Gastrocnemius medialis (tissue), 4 donors: Measurements from ENCODE around the gene MSANTD1. TPM values are rescaled to one million over a fixed set of nuclear protein-coding genes. Genes with fewer than 3 reads are reported as not detected.

ENCODE experiments used
- ATAC-seq, 2 donors: fragments of 150-250 bp; one replicate each; pipeline ENCODE4 v1.9.1; 2016
- DNase-seq, 2 donors: peaks; one replicate each; pipeline ENCODE4 v3.0.0-alpha.2; 2019
- H3K27ac ChIP-seq, 4 donors: fragments of 200-600 bp; sonication (generic); 1 replicate in 1 of 4; 2 replicates in 3 of 4; pipeline ENCODE4 v1.5.1; 2016 to 2018; ENCODE audit warnings: mild to moderate bottlenecking in 2 of 4, moderate library complexity in 1 of 4
- H3K27me3 ChIP-seq, 3 donors: fragments of 200-600 bp; sonication (generic) in 2 of 3; 1 replicate in 1 of 3; 2 replicates in 2 of 3; pipeline versions ENCODE4 v1.5.1 to v1.6.0; 2016 to 2019; ENCODE audit warnings: mild to moderate bottlenecking in 1 of 3, moderate library complexity in 1 of 3
- H3K36me3 ChIP-seq, 2 donors: fragments of 200-600 bp; sonication (generic) in 1 of 2; one replicate each; pipeline ENCODE4 v1.5.1; 2017 to 2018
- H3K4me1 ChIP-seq, 2 donors: fragments of 200-600 bp; sonication (generic) in 1 of 2; one replicate each; pipeline ENCODE4 v1.5.1; 2016 to 2017; ENCODE audit warnings: mild to moderate bottlenecking in 2 of 2
- H3K4me3 ChIP-seq, 4 donors: fragments of 200-600 bp; sonication (generic) in 3 of 4; 1 replicate in 1 of 4; 2 replicates in 3 of 4; pipeline ENCODE4 v1.5.1; 2016 to 2019; ENCODE audit warnings: mild to moderate bottlenecking in 2 of 4
- H3K9me3 ChIP-seq, 3 donors: fragments of 200-600 bp; sonication (generic) in 2 of 3; 1 replicate in 1 of 3; 2 replicates in 2 of 3; pipeline ENCODE4 v1.5.1; 2016 to 2019
- POLR2A ChIP-seq, 2 donors: fragments of 450-650 bp; IDR thresholded peaks; one replicate each; pipeline ENCODE4 v1.6.1; 2017; ENCODE audit warnings: antibody characterized with exemption in 2 of 2, mild to moderate bottlenecking in 2 of 2, moderate library complexity in 2 of 2
- in situ Hi-C, 4 donors: fragments of 200-750 bp; cut with MboI; loops; one replicate each; pipeline versions ENCODE4 v1.15.0 to v1.8.0; 2017; ENCODE audit warnings: low sequenced_read_pairs in 4 of 4
- intact Hi-C: fragments of 100-400 bp; cut with DNase I; formaldehyde crosslinking; loops from one replicate; pipeline ENCODE4 v1.15.1; 2023; ENCODE audit warnings: low total_unique reads
- total RNA-seq, 4 donors: library from RNA; depleted of rRNA; stranded (reverse); fragments of >200 nt; gene quantifications; one replicate each; pipeline versions ENCODE4 v1.1.0 to v1.2.3, GENCODE V29; 2016
- TF ChIP-seq, protein P1 (sequence below), 5 experiments: fragments of 450-650 bp in 3 of 5; fragments of 200-600 bp in 2 of 5; sonication (generic) in 2 of 5; IDR thresholded peaks in 4 of 5; conservative IDR thresholded peaks in 1 of 5; 1 replicate in 4 of 5; 2 replicates in 1 of 5; pipeline ENCODE4 v1.5.1; 2016 to 2019; ENCODE audit warnings: antibody characterized with exemption in 5 of 5, mild to moderate bottlenecking in 3 of 5, moderate library complexity in 3 of 5

The MSANTD1 gene
- total RNA-seq, 4 donors from 2014 or later, result 0.36 to 1.5 (median 0.48) TPM

DNA sequence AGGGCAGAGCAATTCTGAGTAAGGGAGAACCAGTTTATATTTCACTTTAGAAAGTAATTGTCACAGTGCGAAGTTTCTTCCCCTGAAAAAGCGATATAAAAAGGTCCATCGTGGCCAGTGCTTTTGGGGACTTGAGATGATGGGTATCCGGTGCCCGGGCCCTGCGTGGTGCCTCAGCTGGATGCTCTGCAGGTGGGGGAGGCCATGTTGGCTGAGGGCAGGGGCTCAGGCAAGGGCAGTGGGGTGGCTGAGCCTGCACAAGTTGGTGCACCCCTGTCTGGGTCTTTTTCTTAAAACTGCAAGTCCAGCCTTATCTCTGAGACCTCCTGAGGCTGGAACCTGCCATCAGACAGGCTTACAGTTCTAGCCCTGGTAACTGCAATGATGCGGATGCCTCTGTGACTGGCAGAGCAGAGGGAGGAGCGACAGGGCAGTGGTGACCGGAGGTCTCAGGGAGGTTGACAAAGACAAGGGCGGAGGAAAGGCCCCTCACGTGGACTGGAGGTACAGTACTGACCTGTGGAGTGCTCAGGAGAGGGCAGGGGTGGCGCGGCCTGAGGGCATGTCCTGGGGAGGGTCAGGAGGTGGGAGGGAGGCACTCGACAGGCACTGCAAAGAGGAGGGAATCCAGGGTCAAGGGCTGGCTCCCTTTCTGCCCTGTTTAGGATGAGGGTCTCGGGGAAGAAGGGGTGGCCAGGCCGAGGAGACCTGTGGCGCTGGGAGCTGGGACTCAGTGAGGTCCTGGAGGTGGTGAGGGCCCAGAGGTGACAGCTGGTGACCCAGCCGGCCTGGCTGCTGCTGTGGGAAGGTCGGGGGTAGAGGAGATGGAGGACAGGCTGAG, 45.7 kb downstream of the MSANTD1 start:
- peak overlapping the region in 2 of 4 donors; percentile 63 to 86 for H3K4me3 ChIP-seq
- H3K4me1 ChIP-seq, result peaks cover 28 to 29% of the 10 kb centered on the region in 2 donors
- peak overlapping the region; percentile 82 to 100 (median 92) for H3K27ac ChIP-seq
- DNase-seq (no peak), ATAC-seq (no peak)
- no peaks in the 10 kb centered on the region for H3K9me3 ChIP-seq
- intact Hi-C loops (loop anchor here (5.0 to 10.0 kb wide), 3 partner anchors 168 to 1440 kb away; partner anchors contain the start of genes DOK7 and LETM1), in situ Hi-C loops (no loop called here)
- TF ChIP-seq, protein P1, sequence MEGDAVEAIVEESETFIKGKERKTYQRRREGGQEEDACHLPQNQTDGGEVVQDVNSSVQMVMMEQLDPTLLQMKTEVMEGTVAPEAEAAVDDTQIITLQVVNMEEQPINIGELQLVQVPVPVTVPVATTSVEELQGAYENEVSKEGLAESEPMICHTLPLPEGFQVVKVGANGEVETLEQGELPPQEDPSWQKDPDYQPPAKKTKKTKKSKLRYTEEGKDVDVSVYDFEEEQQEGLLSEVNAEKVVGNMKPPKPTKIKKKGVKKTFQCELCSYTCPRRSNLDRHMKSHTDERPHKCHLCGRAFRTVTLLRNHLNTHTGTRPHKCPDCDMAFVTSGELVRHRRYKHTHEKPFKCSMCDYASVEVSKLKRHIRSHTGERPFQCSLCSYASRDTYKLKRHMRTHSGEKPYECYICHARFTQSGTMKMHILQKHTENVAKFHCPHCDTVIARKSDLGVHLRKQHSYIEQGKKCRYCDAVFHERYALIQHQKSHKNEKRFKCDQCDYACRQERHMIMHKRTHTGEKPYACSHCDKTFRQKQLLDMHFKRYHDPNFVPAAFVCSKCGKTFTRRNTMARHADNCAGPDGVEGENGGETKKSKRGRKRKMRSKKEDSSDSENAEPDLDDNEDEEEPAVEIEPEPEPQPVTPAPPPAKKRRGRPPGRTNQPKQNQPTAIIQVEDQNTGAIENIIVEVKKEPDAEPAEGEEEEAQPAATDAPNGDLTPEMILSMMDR (IDR thresholded peaks at IDR 0.05 in 4 of 5, conservative IDR thresholded peaks at IDR 0.05 in 1 of 5), result no peak
- no peak for TF ChIP-seq POLR2A (IDR thresholded peaks at IDR 0.05)
- no peaks in the 10 kb centered on the region for H3K27me3 ChIP-seq
- H3K36me3 ChIP-seq, result no peaks in the 10 kb centered on the region

DNA sequence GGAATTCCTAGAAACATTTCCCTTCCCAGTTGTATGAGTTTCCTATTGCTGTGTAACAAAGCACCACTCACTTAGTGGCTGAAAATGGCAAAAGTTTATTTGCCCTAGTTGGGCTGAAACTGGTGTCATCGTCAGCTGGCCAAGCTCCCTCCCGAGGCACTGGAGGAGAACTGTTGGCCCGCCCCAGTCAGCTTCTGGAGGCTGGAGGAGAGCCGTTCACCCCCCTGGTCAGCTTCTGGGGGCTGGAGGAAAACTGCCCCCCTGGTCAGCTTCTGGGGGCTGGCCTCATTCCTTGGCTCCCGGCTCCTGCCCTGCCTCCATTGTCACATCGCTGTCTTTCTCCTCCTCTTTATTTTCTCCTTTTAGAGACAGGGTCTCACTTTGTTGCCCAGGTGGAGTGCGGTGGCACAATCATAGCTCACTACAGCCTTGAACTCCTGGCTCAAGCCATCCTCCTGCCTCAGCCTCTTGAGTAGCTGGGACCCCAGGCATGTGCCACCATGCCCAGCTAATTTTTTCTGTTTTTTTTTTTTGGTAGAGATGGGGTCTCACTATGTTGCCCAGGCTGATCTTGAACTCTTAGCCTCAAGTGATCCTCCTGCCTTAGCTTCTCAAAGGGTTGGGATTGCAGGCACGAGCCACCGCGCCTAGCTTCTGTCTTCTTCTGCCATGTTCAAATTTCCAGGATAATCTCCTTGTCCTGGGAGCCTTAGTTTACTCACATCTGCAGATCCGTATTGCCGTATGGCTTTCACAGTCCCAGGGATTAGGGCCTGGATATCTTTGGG, 47.1 kb downstream of the MSANTD1 start:
- DNase-seq (no peak), ATAC-seq (no peak)
- H3K4me1 ChIP-seq, result peaks cover 20 to 24% of the 10 kb centered on the region in 2 donors
- no peak overlapping the region for H3K27ac ChIP-seq
- no peaks in the 10 kb centered on the region for H3K9me3 ChIP-seq
- TF ChIP-seq, protein P1 (IDR thresholded peaks at IDR 0.05 in 4 of 5, conservative IDR thresholded peaks at IDR 0.05 in 1 of 5), result no peak
- no peak for TF ChIP-seq POLR2A (IDR thresholded peaks at IDR 0.05)
- H3K4me3 ChIP-seq, result no peak overlapping the region
- intact Hi-C loops, result loop anchor here (10.0 kb wide), 1 partner anchor 1441 kb away; the partner anchor contains the start of gene LETM1
- no peaks in the 10 kb centered on the region for H3K36me3 ChIP-seq
- no peaks in the 10 kb centered on the region for H3K27me3 ChIP-seq
- in situ Hi-C loops, result no loop called here

DNA sequence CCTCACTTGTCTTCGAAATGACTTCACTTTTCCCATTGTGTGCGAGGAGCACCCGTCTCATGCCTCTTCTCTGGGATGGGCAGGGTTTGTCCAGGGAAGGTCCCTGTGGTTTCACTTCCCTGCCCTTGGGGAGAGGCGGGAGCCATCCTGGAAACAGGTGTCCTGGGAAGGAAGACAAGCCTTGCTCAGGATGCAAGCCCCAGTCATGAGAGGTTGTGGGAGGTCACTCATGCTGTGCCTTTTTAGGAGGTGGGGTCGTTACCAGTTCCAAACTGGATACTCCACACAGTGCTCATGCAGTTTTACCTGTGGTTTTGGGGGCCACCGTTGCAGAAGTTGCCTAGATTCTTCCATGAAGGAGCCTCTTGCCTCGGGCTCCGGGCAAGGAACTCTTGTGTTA, 47.7 kb downstream of the MSANTD1 start:
- Histone ChIP-seq H3K27ac (no peak overlapping the region), H3K9me3 (no peaks in the 10 kb centered on the region), H3K4me1 (peaks cover 17 to 22% of the 10 kb centered on the region in 2 donors), H3K27me3 (no peaks in the 10 kb centered on the region), H3K36me3 (no peaks in the 10 kb centered on the region), H3K4me3 (no peak overlapping the region)
- ATAC-seq, result no peak
- in situ Hi-C loops, result no loop called here
- intact Hi-C loops, result loop anchor here (10.0 kb wide), 1 partner anchor 1442 kb away; the partner anchor contains the start of gene LETM1
- no peak for DNase-seq
- TF ChIP-seq POLR2A (IDR thresholded peaks at IDR 0.05), result no peak
- TF ChIP-seq, protein P1 (IDR thresholded peaks at IDR 0.05 in 4 of 5, conservative IDR thresholded peaks at IDR 0.05 in 1 of 5), result no peak

DNA sequence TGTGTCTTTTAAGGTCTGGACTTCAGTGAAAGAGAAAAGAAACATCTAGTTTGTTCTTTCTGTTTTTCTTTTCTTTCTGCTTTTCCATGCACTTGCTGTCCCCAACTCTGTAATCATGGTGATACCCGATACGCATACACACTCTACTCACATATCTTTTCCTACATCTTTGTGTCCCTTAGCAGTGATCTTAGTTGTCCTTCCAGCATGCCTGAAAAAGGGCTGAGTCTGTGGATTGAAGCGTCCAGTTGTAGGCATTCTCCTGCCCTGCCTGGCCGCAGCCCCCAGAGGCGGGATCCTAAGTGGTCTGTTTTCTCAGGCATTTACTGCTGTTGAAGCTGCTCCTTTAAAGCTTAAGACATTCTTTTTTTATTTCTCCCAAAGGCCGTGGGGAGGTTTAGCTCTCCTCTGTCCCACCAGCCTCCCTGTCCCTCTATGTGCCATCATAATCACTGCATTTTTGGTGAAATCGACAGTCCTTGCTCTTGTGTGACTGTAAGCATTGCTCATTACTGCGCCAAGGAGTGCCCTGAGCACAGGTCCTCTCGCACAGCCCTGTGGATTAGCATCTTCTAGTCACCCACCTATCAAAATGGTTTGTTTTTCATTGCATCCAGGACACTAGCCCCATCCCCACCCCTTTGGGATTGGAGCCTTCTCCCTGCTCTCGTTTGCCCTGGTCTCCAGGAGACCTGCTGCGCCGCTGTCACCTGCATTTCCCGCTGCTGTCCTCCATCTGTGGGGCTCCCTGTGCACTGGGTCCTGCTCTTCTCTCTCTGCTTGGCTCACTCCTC, 48.3 kb downstream of the MSANTD1 start:
- ATAC-seq, result no peak
- no peaks in the 10 kb centered on the region for H3K27me3 ChIP-seq
- H3K4me1 ChIP-seq, result peaks cover 19 to 27% of the 10 kb centered on the region in 2 donors
- H3K9me3 ChIP-seq, result no peaks in the 10 kb centered on the region
- TF ChIP-seq POLR2A (IDR thresholded peaks at IDR 0.05), result no peak
- TF ChIP-seq, protein P1 (IDR thresholded peaks at IDR 0.05 in 4 of 5, conservative IDR thresholded peaks at IDR 0.05 in 1 of 5), result no peak
- H3K27ac ChIP-seq, result no peak overlapping the region
- no peak overlapping the region for H3K4me3 ChIP-seq
- peak in 1 of 2 donors; percentile 6 for DNase-seq
- no peaks in the 10 kb centered on the region for H3K36me3 ChIP-seq
- in situ Hi-C loops, result no loop called here
- intact Hi-C loops, result loop anchor here (10.0 kb wide), 1 partner anchor 1442 kb away; the partner anchor contains the start of gene LETM1
